ENCODE measurements around the gene TNS1. TPM values are rescaled to one million over a fixed set of nuclear protein-coding genes. Genes with fewer than 3 reads are reported as not detected.

TNS1 gene
- polyA plus RNA-seq, 6 donors from 2014 or later: 0.05 to 0.57 (median 0.35) TPM; not detected in 2

GRCh38 chr2:217931846-217932560 lies 70.8 kb downstream of the TNS1 start:
- H3K27ac Mint-ChIP-seq: no peak overlapping the region
- DNase-seq (no peak), ATAC-seq (ENCODE audit: low read depth in 2 of 2) (no peak)
- no peaks in the 10 kb centered on the region for H3K36me3 Mint-ChIP-seq
- H3K9me3 Mint-ChIP-seq: no peaks in the 10 kb centered on the region
- H3K4me3 Mint-ChIP-seq: no peak overlapping the region
- peaks cover 0 to 21% (median 11%) of the 10 kb centered on the region in 3 donors for H3K27me3 Mint-ChIP-seq
- peaks cover 0 to 7% (median 6%) of the 10 kb centered on the region in 3 donors for H3K4me1 Mint-ChIP-seq

GRCh38 chr2:217930761-217931563 lies 71.8 kb downstream of the TNS1 start:
- Mint-ChIP-seq H3K27me3 (peaks cover 0 to 21% (median 11%) of the 10 kb centered on the region in 3 donors), H3K9me3 (no peaks in the 10 kb centered on the region), H3K36me3 (no peaks in the 10 kb centered on the region), H3K4me3 (no peak overlapping the region), H3K4me1 (peaks cover 0 to 7% (median 6%) of the 10 kb centered on the region in 3 donors), H3K27ac (no peak overlapping the region)
- DNase-seq (no peak), ATAC-seq (ENCODE audit: low read depth in 2 of 2) (no peak)

- no peak for ATAC-seq (ENCODE audit: low read depth in 2 of 2)
- peaks cover 0 to 21% (median 11%) of the 10 kb centered on the region in 3 donors for H3K27me3 Mint-ChIP-seq
- H3K4me3 Mint-ChIP-seq: no peak overlapping the region
- no peak for DNase-seq
- no peaks in the 10 kb centered on the region for H3K36me3 Mint-ChIP-seq
- H3K4me1 Mint-ChIP-seq: peaks cover 0 to 7% (median 6%) of the 10 kb centered on the region in 3 donors
- H3K27ac Mint-ChIP-seq: no peak overlapping the region
- no peaks in the 10 kb centered on the region for H3K9me3 Mint-ChIP-seq
Measured at GRCh38 chr2:217929757-217930707, 72.8 kb downstream of the TNS1 start.

GRCh38 chr2:217929272-217929671 lies 73.5 kb downstream of the TNS1 start:
- Mint-ChIP-seq H3K27ac (no peak overlapping the region), H3K36me3 (no peaks in the 10 kb centered on the region), H3K27me3 (peaks cover 0 to 19% (median 11%) of the 10 kb centered on the region in 3 donors), H3K4me3 (no peak overlapping the region), H3K9me3 (no peaks in the 10 kb centered on the region), H3K4me1 (peaks cover 0 to 6% (median 3%) of the 10 kb centered on the region in 3 donors)
- DNase-seq (no peak), ATAC-seq (ENCODE audit: low read depth in 2 of 2) (no peak)

- DNase-seq: no peak
- no peaks in the 10 kb centered on the region for H3K9me3 Mint-ChIP-seq
- peaks cover 0 to 6% (median 2%) of the 10 kb centered on the region in 3 donors for H3K4me1 Mint-ChIP-seq
- no peak for ATAC-seq (ENCODE audit: low read depth in 2 of 2)
- no peak overlapping the region for H3K4me3 Mint-ChIP-seq
- peak overlapping the region in 1 of 6 donors; percentile 68 for H3K27ac Mint-ChIP-seq
- H3K27me3 Mint-ChIP-seq: peaks cover 0 to 14% (median 8%) of the 10 kb centered on the region in 3 donors
- no peaks in the 10 kb centered on the region for H3K36me3 Mint-ChIP-seq
Measured at GRCh38 chr2:217928324-217929181, 74.2 kb downstream of the TNS1 start.

GRCh38 chr2:217927601-217928323 lies 75.0 kb downstream of the TNS1 start:
- peaks cover 0 to 14% (median 0%) of the 10 kb centered on the region in 3 donors for H3K27me3 Mint-ChIP-seq

GRCh38 chr2:217926801-217927200 lies 76.0 kb downstream of the TNS1 start:
- DNase-seq: no peak
- H3K4me1 Mint-ChIP-seq: peaks cover 0 to 6% (median 2%) of the 10 kb centered on the region in 3 donors

More at GRCh38 chr2:217927601-217928323, 75.0 kb downstream of the TNS1 start:
- no peak overlapping the region for H3K4me3 Mint-ChIP-seq
- ATAC-seq (ENCODE audit: low read depth in 2 of 2): no peak
- H3K9me3 Mint-ChIP-seq: no peaks in the 10 kb centered on the region
- peaks cover 0 to 6% (median 2%) of the 10 kb centered on the region in 3 donors for H3K4me1 Mint-ChIP-seq
- DNase-seq: no peak
- H3K27ac Mint-ChIP-seq: no peak overlapping the region
- H3K36me3 Mint-ChIP-seq: no peaks in the 10 kb centered on the region

GRCh38 chr2:217924346-217924901 lies 78.4 kb downstream of the TNS1 start:
- DNase-seq: no peak
- Mint-ChIP-seq H3K4me1 (peaks cover 0 to 6% (median 2%) of the 10 kb centered on the region in 3 donors), H3K36me3 (no peaks in the 10 kb centered on the region), H3K9me3 (no peaks in the 10 kb centered on the region), H3K27me3 (no peaks in the 10 kb centered on the region), H3K4me3 (no peak overlapping the region), H3K27ac (no peak overlapping the region)
- ATAC-seq (ENCODE audit: low read depth in 2 of 2): no peak

More at GRCh38 chr2:217926801-217927200, 76.0 kb downstream of the TNS1 start:
- no peak overlapping the region for H3K4me3 Mint-ChIP-seq
- H3K9me3 Mint-ChIP-seq: no peaks in the 10 kb centered on the region
- H3K27me3 Mint-ChIP-seq: peaks cover 0 to 14% (median 0%) of the 10 kb centered on the region in 3 donors
- no peak overlapping the region for H3K27ac Mint-ChIP-seq
- no peak for ATAC-seq (ENCODE audit: low read depth in 2 of 2)
- no peaks in the 10 kb centered on the region for H3K36me3 Mint-ChIP-seq

- Mint-ChIP-seq H3K36me3 (no peaks in the 10 kb centered on the region), H3K4me3 (peak overlapping the region in 1 of 8 donors; percentile 34), H3K4me1 (no peaks in the 10 kb centered on the region), H3K27ac (no peak overlapping the region), H3K27me3 (no peaks in the 10 kb centered on the region), H3K9me3 (no peaks in the 10 kb centered on the region)
- no peak for DNase-seq
- no peak for ATAC-seq (ENCODE audit: low read depth in 2 of 2)
Measured at GRCh38 chr2:217923007-217923686, 79.6 kb downstream of the TNS1 start.

GRCh38 chr2:217922101-217923006 lies 80.4 kb downstream of the TNS1 start:
- no peaks in the 10 kb centered on the region for H3K9me3 Mint-ChIP-seq
- no peak overlapping the region for H3K4me3 Mint-ChIP-seq
- H3K4me1 Mint-ChIP-seq: no peaks in the 10 kb centered on the region
- H3K27ac Mint-ChIP-seq: no peak overlapping the region
- DNase-seq (no peak), ATAC-seq (ENCODE audit: low read depth in 2 of 2) (no peak)
- H3K36me3 Mint-ChIP-seq: no peaks in the 10 kb centered on the region
- peaks cover 0 to 2% (median 0%) of the 10 kb centered on the region in 3 donors for H3K27me3 Mint-ChIP-seq

Measured in naive B cell (primary cell).